WTC11 (cell line): ENCODE results near the gene TCTN1. TPM values are rescaled to one million over a fixed set of nuclear protein-coding genes. Genes with fewer than 3 reads are reported as not detected.

Source experiments
- ATAC-seq: fragments of 200-7000 bp; cut with Tn5 transposase; 2 replicates; pipeline ENCODE4 v1.10.0; 2021; ENCODE audit warnings: mild to moderate bottlenecking, moderate library complexity
- CTCF ChIA-PET: fragments of 300-600 bp; sonication (Branson Sonifier 250); formaldehyde crosslinking; loops from one replicate; lab custom pipeline; 2021; ENCODE audit warnings: antibody characterized with exemption; lab: Charles Lee
- POLR2A ChIA-PET: fragments of 350-600 bp; sonication (Branson Sonifier 250); formaldehyde crosslinking; loops from one replicate; lab custom pipeline; 2021; ENCODE audit warnings: antibody characterized with exemption; lab: Charles Lee
- DNase-seq: peaks from one replicate; pipeline ENCODE4 v3.0.0; 2021; ENCODE audit warnings: low spot score
- H3K27ac Mint-ChIP-seq: 2 replicates; pipeline ENCODE4 v1.8.0; 2021; ENCODE audit warnings: mixed read lengths
- H3K27me3 Mint-ChIP-seq: 2 replicates; pipeline ENCODE4 v1.8.0; 2021; ENCODE audit warnings: low read depth, mild to moderate bottlenecking, moderate library complexity, mixed read lengths
- H3K36me3 Mint-ChIP-seq: 2 replicates; pipeline ENCODE4 v1.8.0; 2021; ENCODE audit warnings: mixed read lengths
- H3K4me1 Mint-ChIP-seq: 2 replicates; pipeline ENCODE4 v1.8.0; 2022; ENCODE audit warnings: mixed read lengths
- H3K4me3 Mint-ChIP-seq: 2 replicates; pipeline ENCODE4 v1.8.0; 2021; ENCODE audit warnings: mild to moderate bottlenecking, moderate library complexity, mixed read lengths
- H3K9me3 Mint-ChIP-seq: 2 replicates; pipeline ENCODE4 v1.8.0; 2021; ENCODE audit warnings: mixed read lengths
- CBFB ChIP-seq: sonication (generic); formaldehyde crosslinking; IDR thresholded peaks from 2 replicates; pipeline ENCODE4 v1.8.1; 2022; ENCODE audit warnings: mild to moderate bottlenecking, low read depth, missing genetic modification reagents
- CREB1 ChIP-seq: sonication (generic); formaldehyde crosslinking; IDR thresholded peaks from 2 replicates; pipeline ENCODE4 v1.8.0; 2023; ENCODE audit warnings: mild to moderate bottlenecking, missing genetic modification reagents
- CREM ChIP-seq: sonication (generic); formaldehyde crosslinking; IDR thresholded peaks from 2 replicates; pipeline ENCODE4 v1.8.1; 2022; ENCODE audit warnings: mild to moderate bottlenecking, missing genetic modification reagents, moderate library complexity
- CTCF ChIP-seq: fragments of 200-600 bp; IDR thresholded peaks from 2 replicates; pipeline ENCODE4 v1.8.0; 2022; ENCODE audit warnings: antibody characterized with exemption
- FOXJ3 ChIP-seq: sonication (generic); formaldehyde crosslinking; IDR thresholded peaks from 2 replicates; pipeline ENCODE4 v1.9.0; 2021; ENCODE audit warnings: missing genetic modification reagents, mild to moderate bottlenecking, borderline replicate concordance
- GABPB1 ChIP-seq: sonication (generic); formaldehyde crosslinking; IDR thresholded peaks from 2 replicates; pipeline ENCODE4 v1.8.1; 2023; ENCODE audit warnings: mild to moderate bottlenecking, missing genetic modification reagents
- JAZF1 ChIP-seq: fragments of 250-450 bp; sonication (Bioruptor Pico); IDR thresholded peaks from 2 replicates; pipeline ENCODE4 v1.9.0; 2021; ENCODE audit warnings: moderate library complexity, mild to moderate bottlenecking, inconsistent platforms
- KAT7 ChIP-seq: sonication (generic); formaldehyde crosslinking; IDR thresholded peaks from 2 replicates; pipeline ENCODE4 v1.8.1; 2023; ENCODE audit warnings: missing genetic modification reagents, mild to moderate bottlenecking, borderline replicate concordance
- MXD4 ChIP-seq: fragments of 250-450 bp; sonication (Bioruptor Pico); IDR thresholded peaks from 2 replicates; pipeline ENCODE4 v1.8.0; 2021; ENCODE audit warnings: mild to moderate bottlenecking, moderate library complexity, borderline replicate concordance
- NR2C2 ChIP-seq: sonication (generic); formaldehyde crosslinking; IDR thresholded peaks from 2 replicates; pipeline ENCODE4 v1.8.0; 2022; ENCODE audit warnings: mild to moderate bottlenecking, missing genetic modification reagents
- NR3C1 ChIP-seq: sonication (generic); formaldehyde crosslinking; conservative IDR thresholded peaks from 2 replicates; pipeline ENCODE4 v1.8.1; 2023; ENCODE audit warnings: low read depth, mild to moderate bottlenecking, missing genetic modification reagents
- SOX15 ChIP-seq: fragments of 250-450 bp; sonication (Bioruptor Pico); IDR thresholded peaks from 2 replicates; pipeline ENCODE4 v1.9.0; 2021; ENCODE audit warnings: mild to moderate bottlenecking
- SP1 ChIP-seq: sonication (generic); formaldehyde crosslinking; conservative IDR thresholded peaks from 2 replicates; pipeline ENCODE4 v1.8.1; 2022; ENCODE audit warnings: missing genetic modification reagents
- ZNF138 ChIP-seq: sonication (generic); formaldehyde crosslinking; conservative IDR thresholded peaks from 2 replicates; pipeline ENCODE4 v1.8.1; 2022; ENCODE audit warnings: mild to moderate bottlenecking, moderate library complexity, missing genetic modification reagents
- ZNF219 ChIP-seq: sonication (generic); formaldehyde crosslinking; IDR thresholded peaks from 2 replicates; pipeline ENCODE4 v1.8.0; 2023; ENCODE audit warnings: missing genetic modification reagents, mild to moderate bottlenecking, borderline replicate concordance
- ZNF396 ChIP-seq: fragments of 250-450 bp; sonication (Bioruptor Pico); IDR thresholded peaks from 2 replicates; pipeline ENCODE4 v1.8.0; 2021; ENCODE audit warnings: mild to moderate bottlenecking, moderate library complexity, borderline replicate concordance
- ZNF416 ChIP-seq: fragments of 250-450 bp; sonication (Bioruptor Pico); IDR thresholded peaks from 2 replicates; pipeline ENCODE4 v1.9.0; 2021; ENCODE audit warnings: mild to moderate bottlenecking, inconsistent platforms
- total RNA-seq: library from RNA; stranded (reverse); gene quantifications from 3 replicates; pipeline ENCODE4 v1.2.3, GENCODE V29; 2021
- TF ChIP-seq, protein P1 (sequence below): sonication (generic); formaldehyde crosslinking; IDR thresholded peaks from 2 replicates; pipeline ENCODE4 v1.8.1; 2022; ENCODE audit warnings: mild to moderate bottlenecking, moderate library complexity, missing genetic modification reagents
- TF ChIP-seq, protein P2 (sequence below): sonication (generic); formaldehyde crosslinking; IDR thresholded peaks from 2 replicates; pipeline ENCODE4 v1.8.0; 2023; ENCODE audit warnings: missing genetic modification reagents
- TF ChIP-seq, protein P3 (sequence below): fragments of 250-450 bp; sonication (Bioruptor Pico); conservative IDR thresholded peaks from 2 replicates; pipeline ENCODE4 v1.9.0; 2021; ENCODE audit warnings: mild to moderate bottlenecking
- TF ChIP-seq, protein P4 (sequence below): sonication (generic); formaldehyde crosslinking; IDR thresholded peaks from 2 replicates; pipeline ENCODE4 v1.8.0; 2022; ENCODE audit warnings: mild to moderate bottlenecking, missing genetic modification reagents
- TF ChIP-seq, protein P5 (sequence below): sonication (generic); formaldehyde crosslinking; IDR thresholded peaks from 2 replicates; pipeline ENCODE4 v1.8.1; 2023; ENCODE audit warnings: mild to moderate bottlenecking, moderate library complexity, missing genetic modification reagents
- TF ChIP-seq, protein P6 (sequence below): sonication (generic); formaldehyde crosslinking; IDR thresholded peaks from 2 replicates; pipeline ENCODE4 v1.8.1; 2022; ENCODE audit warnings: low read depth, missing genetic modification reagents, borderline replicate concordance
- TF ChIP-seq, protein P7 (sequence below): fragments of 250-450 bp; sonication (Bioruptor Pico); IDR thresholded peaks from 2 replicates; pipeline ENCODE4 v1.8.0; 2021; ENCODE audit warnings: mild to moderate bottlenecking

Gene TCTN1
- total RNA-seq, 1 experiment from 2014 or later, result 10.3 TPM

DNA sequence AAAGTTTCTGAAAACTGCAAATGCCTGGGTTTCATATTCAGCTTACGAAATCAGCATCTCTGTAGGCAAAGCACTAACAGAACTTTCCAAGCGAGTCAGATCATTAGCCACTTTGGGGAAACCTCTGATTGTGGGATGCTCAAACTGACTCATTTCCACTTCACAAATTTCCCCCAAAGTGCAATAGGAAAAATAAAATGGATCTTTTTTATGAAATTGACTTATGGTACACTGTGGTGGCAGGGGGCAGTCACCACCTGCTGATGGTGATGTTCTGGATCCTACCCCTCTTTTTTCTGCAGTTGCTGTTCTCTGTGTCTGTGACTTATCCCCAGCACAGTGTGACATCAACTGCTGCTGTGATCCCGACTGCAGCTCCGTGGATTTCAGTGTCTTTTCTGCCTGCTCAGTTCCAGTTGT, 5.6 kb downstream of the TCTN1 start:
- Mint-ChIP-seq H3K36me3 (no peaks in the 10 kb centered on the region), H3K27ac (no peak overlapping the region), H3K9me3 (no peaks in the 10 kb centered on the region), H3K27me3 (peaks cover 4% of the 10 kb centered on the region; the same call in 1 of the 2 replicates), H3K4me1 (0 out of 2 replicates have a peak, but pooled peaks cover 3% of the 10 kb centered on the region), H3K4me3 (no peak overlapping the region)
- ATAC-seq (no peak), DNase-seq (no peak)
- TF ChIP-seq, protein P1, sequence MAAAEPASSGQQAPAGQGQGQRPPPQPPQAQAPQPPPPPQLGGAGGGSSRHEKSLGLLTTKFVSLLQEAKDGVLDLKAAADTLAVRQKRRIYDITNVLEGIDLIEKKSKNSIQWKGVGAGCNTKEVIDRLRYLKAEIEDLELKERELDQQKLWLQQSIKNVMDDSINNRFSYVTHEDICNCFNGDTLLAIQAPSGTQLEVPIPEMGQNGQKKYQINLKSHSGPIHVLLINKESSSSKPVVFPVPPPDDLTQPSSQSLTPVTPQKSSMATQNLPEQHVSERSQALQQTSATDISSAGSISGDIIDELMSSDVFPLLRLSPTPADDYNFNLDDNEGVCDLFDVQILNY (CRISPR knock-in tag), result no peak
- TF ChIP-seq ZNF138 (CRISPR knock-in tag) (no peak), CREM (CRISPR knock-in tag) (no peak), CTCF (no peak), CBFB (CRISPR knock-in tag) (no peak), NR2C2 (CRISPR knock-in tag) (no peak), FOXJ3 (CRISPR knock-in tag) (no peak), NR3C1 (CRISPR knock-in tag) (no peak), ZNF416 (CRISPR knock-in tag) (no peak)
- ChIA-PET POLR2A (no interaction called here), CTCF (interaction anchor here (0.8 to 1.7 kb wide), 2 partner anchors 170 to 188 kb away, joined by 3 read pairs; partner anchors contain the start of gene ARPC3)

DNA sequence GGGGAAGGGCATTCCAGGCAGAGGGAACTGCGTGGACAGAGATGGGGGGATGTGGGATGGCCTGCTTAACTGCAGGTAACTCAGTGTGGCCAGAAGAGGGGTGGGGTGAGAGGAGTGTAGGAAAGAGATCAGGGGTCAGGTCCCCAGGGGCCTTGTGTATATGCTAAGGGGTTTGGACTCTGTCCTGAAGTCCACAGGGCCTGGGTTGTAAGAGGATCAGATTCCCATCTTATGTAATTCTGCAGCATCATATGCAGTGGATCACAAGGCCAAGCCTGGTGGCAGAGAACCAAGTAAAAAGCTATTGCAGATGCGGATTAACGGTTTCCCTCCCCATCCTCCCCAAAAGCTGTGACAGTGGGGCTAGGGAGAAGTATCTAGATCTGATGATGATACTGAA, 8.7 kb downstream of the TCTN1 start:
- CTCF ChIA-PET, result no interaction called here
- H3K36me3 Mint-ChIP-seq, result no peaks in the 10 kb centered on the region
- DNase-seq, result no peak
- H3K4me1 Mint-ChIP-seq, result 0 out of 2 replicates have a peak, but pooled peaks cover 3% of the 10 kb centered on the region
- no peaks in the 10 kb centered on the region for H3K9me3 Mint-ChIP-seq
- H3K27ac Mint-ChIP-seq, result no peak overlapping the region
- POLR2A ChIA-PET, result no interaction called here
- no peaks in the 10 kb centered on the region; the same call in 1 of the 2 replicates for H3K27me3 Mint-ChIP-seq
- H3K4me3 Mint-ChIP-seq, result no peak overlapping the region
- ATAC-seq, result no peak
- TF ChIP-seq, protein P2, sequence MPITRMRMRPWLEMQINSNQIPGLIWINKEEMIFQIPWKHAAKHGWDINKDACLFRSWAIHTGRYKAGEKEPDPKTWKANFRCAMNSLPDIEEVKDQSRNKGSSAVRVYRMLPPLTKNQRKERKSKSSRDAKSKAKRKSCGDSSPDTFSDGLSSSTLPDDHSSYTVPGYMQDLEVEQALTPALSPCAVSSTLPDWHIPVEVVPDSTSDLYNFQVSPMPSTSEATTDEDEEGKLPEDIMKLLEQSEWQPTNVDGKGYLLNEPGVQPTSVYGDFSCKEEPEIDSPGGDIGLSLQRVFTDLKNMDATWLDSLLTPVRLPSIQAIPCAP (CRISPR knock-in tag), result no peak
- TF ChIP-seq KAT7 (CRISPR knock-in tag) (no peak), MXD4 (CRISPR knock-in tag) (no peak), JAZF1 (CRISPR knock-in tag) (no peak), ZNF396 (CRISPR knock-in tag) (no peak), ZNF219 (CRISPR knock-in tag) (no peak), CREB1 (CRISPR knock-in tag) (no peak), GABPB1 (CRISPR knock-in tag) (no peak), SOX15 (CRISPR knock-in tag) (no peak), SP1 (CRISPR knock-in tag) (no peak)
- TF ChIP-seq, protein P3, sequence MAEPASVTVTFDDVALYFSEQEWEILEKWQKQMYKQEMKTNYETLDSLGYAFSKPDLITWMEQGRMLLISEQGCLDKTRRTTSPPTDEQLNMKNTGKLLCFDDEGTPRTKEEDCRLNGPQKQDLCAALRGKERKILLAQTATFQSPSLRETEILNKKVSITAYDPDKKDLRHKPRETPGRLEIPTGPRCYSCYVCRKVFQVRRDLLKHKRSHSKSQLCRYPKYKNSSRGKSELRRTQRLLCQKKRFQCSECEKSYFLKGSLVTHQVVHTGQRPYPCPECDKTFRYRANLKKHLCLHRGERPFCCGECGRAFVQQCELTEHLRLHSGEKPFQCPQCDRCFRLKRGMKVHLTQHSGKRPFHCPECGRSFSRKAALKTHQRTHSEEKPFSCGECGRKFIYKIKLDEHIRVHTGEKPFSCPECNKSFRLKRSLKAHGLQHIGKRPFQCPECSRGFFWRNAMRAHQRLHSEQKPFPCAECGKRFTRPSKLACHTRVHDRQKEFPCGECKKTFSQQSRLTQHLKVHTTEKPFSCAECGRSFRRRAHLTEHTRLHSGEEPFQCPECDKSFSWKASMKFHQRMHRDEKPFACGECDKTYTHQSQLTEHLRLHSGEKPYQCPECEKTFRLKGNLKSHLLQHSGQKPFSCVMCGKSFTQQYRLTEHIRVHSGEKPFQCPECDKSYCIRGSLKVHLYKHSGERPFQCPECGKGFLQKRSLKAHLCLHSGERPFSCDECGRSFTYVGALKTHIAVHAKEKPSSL (CRISPR knock-in tag), result no peak
- TF ChIP-seq, protein P4, sequence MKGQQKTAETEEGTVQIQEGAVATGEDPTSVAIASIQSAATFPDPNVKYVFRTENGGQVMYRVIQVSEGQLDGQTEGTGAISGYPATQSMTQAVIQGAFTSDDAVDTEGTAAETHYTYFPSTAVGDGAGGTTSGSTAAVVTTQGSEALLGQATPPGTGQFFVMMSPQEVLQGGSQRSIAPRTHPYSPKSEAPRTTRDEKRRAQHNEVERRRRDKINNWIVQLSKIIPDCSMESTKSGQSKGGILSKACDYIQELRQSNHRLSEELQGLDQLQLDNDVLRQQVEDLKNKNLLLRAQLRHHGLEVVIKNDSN (CRISPR knock-in tag), result no peak
- TF ChIP-seq, protein P5, sequence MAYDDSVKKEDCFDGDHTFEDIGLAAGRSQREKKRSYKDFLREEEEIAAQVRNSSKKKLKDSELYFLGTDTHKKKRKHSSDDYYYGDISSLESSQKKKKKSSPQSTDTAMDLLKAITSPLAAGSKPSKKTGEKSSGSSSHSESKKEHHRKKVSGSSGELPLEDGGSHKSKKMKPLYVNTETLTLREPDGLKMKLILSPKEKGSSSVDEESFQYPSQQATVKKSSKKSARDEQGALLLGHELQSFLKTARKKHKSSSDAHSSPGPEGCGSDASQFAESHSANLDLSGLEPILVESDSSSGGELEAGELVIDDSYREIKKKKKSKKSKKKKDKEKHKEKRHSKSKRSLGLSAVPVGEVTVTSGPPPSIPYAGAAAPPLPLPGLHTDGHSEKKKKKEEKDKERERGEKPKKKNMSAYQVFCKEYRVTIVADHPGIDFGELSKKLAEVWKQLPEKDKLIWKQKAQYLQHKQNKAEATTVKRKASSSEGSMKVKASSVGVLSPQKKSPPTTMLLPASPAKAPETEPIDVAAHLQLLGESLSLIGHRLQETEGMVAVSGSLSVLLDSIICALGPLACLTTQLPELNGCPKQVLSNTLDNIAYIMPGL, result no peak
- TF ChIP-seq, protein P6, sequence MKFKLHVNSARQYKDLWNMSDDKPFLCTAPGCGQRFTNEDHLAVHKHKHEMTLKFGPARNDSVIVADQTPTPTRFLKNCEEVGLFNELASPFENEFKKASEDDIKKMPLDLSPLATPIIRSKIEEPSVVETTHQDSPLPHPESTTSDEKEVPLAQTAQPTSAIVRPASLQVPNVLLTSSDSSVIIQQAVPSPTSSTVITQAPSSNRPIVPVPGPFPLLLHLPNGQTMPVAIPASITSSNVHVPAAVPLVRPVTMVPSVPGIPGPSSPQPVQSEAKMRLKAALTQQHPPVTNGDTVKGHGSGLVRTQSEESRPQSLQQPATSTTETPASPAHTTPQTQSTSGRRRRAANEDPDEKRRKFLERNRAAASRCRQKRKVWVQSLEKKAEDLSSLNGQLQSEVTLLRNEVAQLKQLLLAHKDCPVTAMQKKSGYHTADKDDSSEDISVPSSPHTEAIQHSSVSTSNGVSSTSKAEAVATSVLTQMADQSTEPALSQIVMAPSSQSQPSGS, result no peak
- TF ChIP-seq, protein P7, sequence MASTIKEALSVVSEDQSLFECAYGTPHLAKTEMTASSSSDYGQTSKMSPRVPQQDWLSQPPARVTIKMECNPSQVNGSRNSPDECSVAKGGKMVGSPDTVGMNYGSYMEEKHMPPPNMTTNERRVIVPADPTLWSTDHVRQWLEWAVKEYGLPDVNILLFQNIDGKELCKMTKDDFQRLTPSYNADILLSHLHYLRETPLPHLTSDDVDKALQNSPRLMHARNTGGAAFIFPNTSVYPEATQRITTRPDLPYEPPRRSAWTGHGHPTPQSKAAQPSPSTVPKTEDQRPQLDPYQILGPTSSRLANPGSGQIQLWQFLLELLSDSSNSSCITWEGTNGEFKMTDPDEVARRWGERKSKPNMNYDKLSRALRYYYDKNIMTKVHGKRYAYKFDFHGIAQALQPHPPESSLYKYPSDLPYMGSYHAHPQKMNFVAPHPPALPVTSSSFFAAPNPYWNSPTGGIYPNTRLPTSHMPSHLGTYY (CRISPR knock-in tag), result no peak
